Epithelial cell of proximal tubule (primary cell): Measurements from ENCODE around the gene GUCY1A2. TPM values are rescaled to one million over a fixed set of nuclear protein-coding genes. Genes with fewer than 3 reads are reported as not detected.
"Not testable (repeated sequence)": the region's sequence is repeated elsewhere in the genome, so short reads cannot be mapped to it uniquely, and the experiment has no call there.

ENCODE experiments used
- DNase-seq: peaks from one replicate; pipeline ENCODE4 v3.0.0-alpha.2; 2011; ENCODE audit warnings: low read depth
- H3K4me3 ChIP-seq: 2 replicates; pipeline ENCODE4 v1.5.1; 2011; ENCODE audit warnings: low read depth, mild to moderate bottlenecking, low read length
- total RNA-seq: library from RNA; depleted of rRNA; stranded (reverse); fragments of >200 nt; gene quantifications from 2 replicates; pipeline ENCODE4 v1.2.3, GENCODE V29; 2015
- TF ChIP-seq, protein P1 (sequence below): conservative IDR thresholded peaks from 2 replicates; pipeline ENCODE4 v1.5.1; 2012; ENCODE audit warnings: low read depth, mild to moderate bottlenecking, low read length

Gene GUCY1A2
- total RNA-seq, 1 donor from 2014 or later, result 0.06 TPM

DNA sequence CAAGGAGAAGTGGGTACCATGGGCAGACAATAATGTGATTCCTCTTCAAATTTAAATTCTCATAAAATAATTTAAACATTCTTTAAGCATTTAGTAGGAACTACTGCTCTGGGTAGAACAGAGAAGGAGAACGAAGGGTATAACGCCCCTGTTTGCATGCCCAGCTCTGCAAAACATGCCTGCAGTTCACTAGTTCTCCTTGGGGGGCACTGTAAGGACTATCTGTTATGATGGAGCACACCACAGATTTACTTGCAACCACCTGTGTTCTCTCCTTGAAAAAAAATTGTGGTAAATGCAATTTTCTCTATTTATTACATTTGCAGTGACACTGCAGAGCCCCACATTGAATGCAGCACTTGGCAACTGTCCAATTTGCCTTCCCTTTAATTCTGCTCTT, 100.3 kb downstream of the GUCY1A2 start:
- no peak for DNase-seq

DNA sequence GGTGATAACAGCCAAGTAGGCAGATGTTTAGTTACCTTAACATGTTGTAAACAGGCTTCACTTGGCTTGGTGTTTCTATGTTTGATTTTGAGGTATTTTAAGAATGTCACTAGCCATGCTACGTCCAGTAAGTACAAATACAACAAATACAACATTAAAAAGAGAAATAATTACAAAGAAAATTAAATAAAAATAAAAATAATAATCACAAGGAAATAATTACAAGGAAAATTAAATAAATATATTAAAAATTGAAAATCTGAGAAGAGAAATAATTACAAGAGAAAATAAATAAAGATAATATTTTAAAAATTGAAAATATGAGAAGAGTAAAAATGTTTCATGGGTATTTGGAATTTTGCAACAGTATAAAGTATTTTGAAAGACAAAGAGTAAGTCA, 103.9 kb downstream of the GUCY1A2 start:
- TF ChIP-seq, protein P1, sequence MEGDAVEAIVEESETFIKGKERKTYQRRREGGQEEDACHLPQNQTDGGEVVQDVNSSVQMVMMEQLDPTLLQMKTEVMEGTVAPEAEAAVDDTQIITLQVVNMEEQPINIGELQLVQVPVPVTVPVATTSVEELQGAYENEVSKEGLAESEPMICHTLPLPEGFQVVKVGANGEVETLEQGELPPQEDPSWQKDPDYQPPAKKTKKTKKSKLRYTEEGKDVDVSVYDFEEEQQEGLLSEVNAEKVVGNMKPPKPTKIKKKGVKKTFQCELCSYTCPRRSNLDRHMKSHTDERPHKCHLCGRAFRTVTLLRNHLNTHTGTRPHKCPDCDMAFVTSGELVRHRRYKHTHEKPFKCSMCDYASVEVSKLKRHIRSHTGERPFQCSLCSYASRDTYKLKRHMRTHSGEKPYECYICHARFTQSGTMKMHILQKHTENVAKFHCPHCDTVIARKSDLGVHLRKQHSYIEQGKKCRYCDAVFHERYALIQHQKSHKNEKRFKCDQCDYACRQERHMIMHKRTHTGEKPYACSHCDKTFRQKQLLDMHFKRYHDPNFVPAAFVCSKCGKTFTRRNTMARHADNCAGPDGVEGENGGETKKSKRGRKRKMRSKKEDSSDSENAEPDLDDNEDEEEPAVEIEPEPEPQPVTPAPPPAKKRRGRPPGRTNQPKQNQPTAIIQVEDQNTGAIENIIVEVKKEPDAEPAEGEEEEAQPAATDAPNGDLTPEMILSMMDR, result no peak
- DNase-seq, result no peak
- no peak overlapping the region for H3K4me3 ChIP-seq

More for the DNA sequence above, 100.3 kb downstream of the GUCY1A2 start:
- TF ChIP-seq, protein P1, result peak; percentile 54
- no peak overlapping the region for H3K4me3 ChIP-seq

DNA sequence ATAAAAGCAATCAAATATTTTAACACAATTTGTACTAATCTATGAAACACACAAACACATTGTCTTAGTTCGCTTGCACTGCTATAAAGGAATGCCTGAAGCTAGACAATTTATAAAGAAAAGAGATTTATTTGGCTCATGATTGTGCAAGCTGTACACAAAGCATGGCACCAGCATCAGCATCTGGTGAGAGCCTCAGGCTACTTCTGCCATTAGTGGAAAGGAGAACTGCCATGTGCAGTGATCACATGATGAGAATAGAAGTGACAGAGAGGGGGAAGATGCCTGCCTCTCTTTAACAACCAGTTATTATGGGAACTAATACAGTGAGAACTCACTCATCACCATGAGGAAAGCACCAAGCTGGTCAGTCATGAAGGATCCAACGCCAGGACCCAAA, 105.1 kb downstream of the GUCY1A2 start:
- no peak overlapping the region for H3K4me3 ChIP-seq
- no peak for DNase-seq
- TF ChIP-seq, protein P1, result no peak

DNA sequence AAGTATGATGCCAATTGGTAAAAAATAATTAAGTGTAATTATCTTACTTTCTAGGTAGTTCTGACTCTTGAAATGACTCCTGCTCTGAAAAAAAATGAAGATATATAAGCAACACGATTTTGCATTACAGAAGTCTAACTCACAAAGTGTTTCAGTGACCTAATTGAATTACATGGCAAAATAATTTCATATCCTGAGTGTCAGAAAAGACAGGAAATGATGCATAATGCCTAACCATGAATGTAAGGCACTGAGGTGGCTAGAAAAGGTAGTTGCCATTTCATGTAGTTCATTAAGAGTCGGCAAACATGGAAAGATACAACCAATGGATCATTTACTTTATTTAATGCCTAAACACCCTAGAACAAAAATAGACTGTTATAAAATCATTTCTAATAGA, 113.5 kb downstream of the GUCY1A2 start:
- DNase-seq, result no peak
- H3K4me3 ChIP-seq, result no peak overlapping the region
- TF ChIP-seq, protein P1, result no peak

DNA sequence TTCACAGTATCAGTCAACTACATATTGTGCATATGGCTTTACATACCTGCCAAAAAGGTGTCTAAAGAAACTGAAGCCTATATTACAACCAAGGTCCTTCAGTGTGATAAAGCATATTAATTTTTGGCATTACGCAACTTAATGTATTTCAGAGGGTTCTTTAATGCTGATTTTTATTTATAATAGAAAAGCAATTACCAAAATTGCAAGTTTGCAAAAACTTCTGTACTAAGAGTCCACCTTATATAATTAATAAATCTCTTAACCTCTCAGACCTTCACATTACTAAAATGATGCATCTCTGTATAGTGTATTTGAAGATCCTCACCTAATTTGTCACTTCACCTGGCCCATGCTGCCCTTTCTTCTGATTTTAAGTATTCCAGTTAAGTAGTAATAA, 128.6 kb downstream of the GUCY1A2 start:
- TF ChIP-seq, protein P1, result no peak
- DNase-seq, result no peak
- no peak overlapping the region for H3K4me3 ChIP-seq

DNA sequence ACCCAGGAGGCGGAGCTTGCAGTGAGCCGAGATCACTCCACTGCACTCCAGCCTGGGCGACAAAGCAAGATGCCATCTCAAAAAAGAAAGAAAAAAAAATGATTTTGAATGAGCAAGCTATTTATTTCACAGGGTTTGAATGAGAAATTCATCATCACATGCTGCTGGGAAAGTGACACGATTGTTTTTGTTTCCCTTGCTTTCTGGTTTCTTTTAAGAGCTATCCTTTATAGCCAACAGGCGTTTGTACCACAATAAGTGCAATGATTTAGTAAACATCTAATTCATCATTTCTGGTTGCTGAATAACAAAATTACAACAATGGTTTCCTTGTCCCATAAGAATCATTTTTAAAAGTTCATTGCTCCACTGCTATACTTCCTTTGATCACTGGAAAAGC, 129.9 kb downstream of the GUCY1A2 start:
- no peak overlapping the region for H3K4me3 ChIP-seq
- no peak for DNase-seq
- TF ChIP-seq, protein P1, result no peak

DNA sequence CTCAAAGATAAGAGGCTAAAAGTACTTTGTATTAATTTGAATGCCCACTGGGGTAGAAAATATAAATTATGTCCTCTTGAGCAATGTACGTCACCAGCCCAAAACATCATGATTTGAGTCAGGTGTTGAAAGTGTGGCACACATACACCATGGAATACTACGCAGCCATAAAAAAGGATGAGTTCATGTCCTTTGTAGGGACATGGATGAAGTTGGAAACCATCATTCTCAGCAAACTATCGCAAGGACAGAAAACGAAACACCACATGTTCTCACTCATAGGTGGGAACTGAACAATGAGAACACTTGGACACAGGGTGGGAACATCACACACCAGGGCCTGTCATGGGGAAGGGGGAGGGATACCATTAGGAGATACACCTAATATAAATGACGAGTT, 134.6 kb downstream of the GUCY1A2 start:
- DNase-seq, result not testable (repeated sequence)

More for the DNA sequence above, 134.6 kb downstream of the GUCY1A2 start:
- not testable (repeated sequence) for H3K4me3 ChIP-seq
